GM23338 (cell line): Measurements from ENCODE around the gene AGPAT4. TPM values are rescaled to one million over a fixed set of nuclear protein-coding genes. Genes with fewer than 3 reads are reported as not detected.
A peak's percentile ranks its signal among the peaks of the same experiment; 100 is the strongest.

ENCODE experiments used
- ATAC-seq: fragments of 200-7000 bp; cut with Tn5 transposase; 3 replicates; pipeline ENCODE4 v1.9.1; 2020
- DNase-seq: peaks from one replicate; pipeline ENCODE4 v3.0.0-alpha.2; 2015; ENCODE audit warnings: low spot score
- H2AFZ ChIP-seq: fragments of 200-600 bp; sonication (generic); 2 replicates; pipeline ENCODE4 v1.8.0; 2016; ENCODE audit warnings: antibody characterized with exemption, mild to moderate bottlenecking, moderate library complexity
- H3F3A ChIP-seq: fragments of 200-600 bp; sonication (generic); replicated peaks from 2 replicates; pipeline ENCODE4 v1.8.0; 2017; ENCODE audit warnings: antibody characterized with exemption, mixed run types, low read depth
- H3K27ac ChIP-seq: fragments of 200-600 bp; sonication (generic); 2 replicates; pipeline ENCODE4 v1.6.1; 2016; ENCODE audit warnings: low read depth
- H3K27me3 ChIP-seq: fragments of 200-600 bp; sonication (generic); 2 replicates; pipeline ENCODE4 v1.8.0; 2016; ENCODE audit warnings: mild to moderate bottlenecking, mixed run types, moderate library complexity; ENCODE audit not compliant: insufficient read depth
- H3K36me3 ChIP-seq: fragments of 200-600 bp; sonication (generic); 2 replicates; pipeline ENCODE4 v1.8.0; 2016; ENCODE audit warnings: mild to moderate bottlenecking; ENCODE audit not compliant: insufficient read depth
- H3K4me1 ChIP-seq: fragments of 200-600 bp; sonication (generic); 2 replicates; pipeline ENCODE4 v1.8.0; 2016; ENCODE audit warnings: mild to moderate bottlenecking, moderate library complexity; ENCODE audit not compliant: insufficient read depth
- H3K4me2 ChIP-seq: fragments of 200-600 bp; sonication (generic); 2 replicates; pipeline ENCODE4 v1.7.1; 2017; ENCODE audit warnings: mixed run types
- H3K4me3 ChIP-seq: fragments of 200-600 bp; sonication (generic); 2 replicates; pipeline ENCODE4 v1.6.1; 2016; ENCODE audit warnings: mixed run types
- H3K79me2 ChIP-seq: fragments of 200-600 bp; sonication (generic); replicated peaks from 2 replicates; pipeline ENCODE4 v1.8.0; 2017; ENCODE audit warnings: mild to moderate bottlenecking; ENCODE audit not compliant: insufficient read depth
- H3K9me2 ChIP-seq: fragments of 200-600 bp; sonication (generic); 2 replicates; pipeline ENCODE4 v1.8.0; 2017; ENCODE audit not compliant: insufficient read depth
- H4K20me1 ChIP-seq: fragments of 200-600 bp; sonication (generic); replicated peaks from 2 replicates; pipeline ENCODE4 v1.8.0; 2017; ENCODE audit warnings: mild to moderate bottlenecking; ENCODE audit not compliant: insufficient read depth
- H3K27ac Mint-ChIP-seq: 2 replicates; pipeline ENCODE4 v1.8.0; 2020; ENCODE audit warnings: inconsistent platforms, mild to moderate bottlenecking, moderate library complexity, mixed read lengths
- H3K27me3 Mint-ChIP-seq: 3 replicates; pipeline ENCODE4 v1.8.0; 2022; ENCODE audit warnings: low read depth, mild to moderate bottlenecking, moderate library complexity, mixed read lengths, inconsistent platforms; ENCODE audit not compliant: insufficient read depth, poor library complexity
- H3K36me3 Mint-ChIP-seq: 3 replicates; pipeline ENCODE4 v1.8.0; 2021; ENCODE audit warnings: low read depth, mild to moderate bottlenecking, inconsistent platforms, moderate library complexity, mixed read lengths
- H3K4me1 Mint-ChIP-seq: 3 replicates; pipeline ENCODE4 v1.8.0; 2020; ENCODE audit warnings: mild to moderate bottlenecking, inconsistent platforms, mixed read lengths
- H3K4me3 Mint-ChIP-seq: 3 replicates; pipeline ENCODE4 v1.8.0; 2021; ENCODE audit warnings: moderate library complexity, mild to moderate bottlenecking, inconsistent platforms, mixed read lengths
- H3K9me3 Mint-ChIP-seq: 3 replicates; pipeline ENCODE4 v1.8.0; 2020; ENCODE audit warnings: moderate library complexity, mild to moderate bottlenecking, inconsistent platforms, mixed read lengths
- CREB1 ChIP-seq: fragments of 250-450 bp; sonication (Bioruptor Pico); IDR thresholded peaks from 2 replicates; pipeline ENCODE4 v1.5.0; 2020; ENCODE audit warnings: low read depth, mild to moderate bottlenecking, moderate library complexity
- CTCF ChIP-seq, 2 experiments: fragments of 200-600 bp in 1 of 2; sonication (generic) in 1 of 2; conservative IDR thresholded peaks; 2 replicates each; pipeline versions ENCODE4 v1.5.1 to v1.6.1; 2016 to 2017; ENCODE audit warnings: antibody characterized with exemption in 2 of 2, low read depth in 2 of 2, mild to moderate bottlenecking in 2 of 2, moderate library complexity in 1 of 2
- EZH2phosphoT487 ChIP-seq: fragments of 200-600 bp; sonication (generic); IDR thresholded peaks from one replicate; pipeline ENCODE4 v1.8.1; 2018; ENCODE audit warnings: antibody characterized with exemption; ENCODE audit not compliant: unreplicated experiment
- JUNB ChIP-seq: IDR thresholded peaks from one replicate; pipeline ENCODE4 v1.6.1; 2016; ENCODE audit warnings: antibody characterized with exemption; ENCODE audit not compliant: unreplicated experiment
- NANOG ChIP-seq: IDR thresholded peaks from 2 replicates; pipeline ENCODE4 v1.6.1; 2016; ENCODE audit warnings: antibody characterized with exemption, borderline replicate concordance
- POLR2AphosphoS5 ChIP-seq: IDR thresholded peaks from 2 replicates; pipeline ENCODE4 v1.6.1; 2016; ENCODE audit warnings: antibody characterized with exemption, low read depth
- STAT1 ChIP-seq: IDR thresholded peaks from one replicate; pipeline ENCODE4 v1.6.1; 2016; ENCODE audit warnings: antibody characterized with exemption; ENCODE audit not compliant: unreplicated experiment
- ZNF114 ChIP-seq: fragments of 250-450 bp; sonication (Bioruptor Pico); IDR thresholded peaks from 2 replicates; pipeline ENCODE4 v1.5.0; 2020; ENCODE audit warnings: mild to moderate bottlenecking, moderate library complexity
- polyA plus RNA-seq: library from polyadenylated mRNA; unstranded; fragments of >200 nt; fragmentation: Nextera tagmentation; extraction: Ambion mirVana; gene quantifications from 2 replicates; pipeline ENCODE4 v1.2.1, GENCODE V29; 2016
- total RNA-seq: library from RNA; depleted of rRNA; stranded (reverse); fragments of >200 nt; shearing (Covaris generic); gene quantifications from 2 replicates; pipeline ENCODE4 v1.2.3, GENCODE V29; 2014
- TF ChIP-seq, protein P1 (sequence below): IDR thresholded peaks from one replicate; pipeline ENCODE4 v1.6.1; 2018; ENCODE audit warnings: antibody characterized with exemption; ENCODE audit not compliant: unreplicated experiment
- TF ChIP-seq, protein P2 (sequence below): IDR thresholded peaks from 2 replicates; pipeline ENCODE4 v1.6.1; 2016; ENCODE audit warnings: antibody characterized with exemption

Gene AGPAT4
- total and polyA plus RNA-seq, 2 experiments from 2014 or later, result 8.9 to 19.3 TPM

DNA sequence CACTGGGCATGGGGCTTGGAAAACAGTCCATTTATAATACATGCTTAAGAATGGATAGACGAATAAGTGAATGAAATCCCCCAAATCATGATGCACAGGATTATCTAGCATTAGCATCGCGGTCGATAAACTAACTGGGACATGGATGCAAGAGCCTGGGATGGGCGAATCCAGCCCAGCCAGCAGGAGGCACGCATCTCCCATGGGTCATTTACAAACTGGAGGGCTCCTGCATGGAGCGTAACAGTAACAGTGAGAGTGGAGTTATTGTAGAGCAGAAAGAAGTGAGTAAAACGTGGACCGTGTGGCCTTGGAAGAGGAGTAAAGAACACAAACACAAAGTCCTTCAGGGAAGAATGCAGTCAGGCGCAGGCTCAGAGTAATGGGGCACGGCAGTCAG, 136.5 kb downstream of the AGPAT4 start:
- H3K9me2 ChIP-seq, result no peaks in the 10 kb centered on the region
- H2AFZ ChIP-seq, result no peak overlapping the region
- no peak overlapping the region for H3K4me3 Mint-ChIP-seq
- no peaks in the 10 kb centered on the region for H3F3A ChIP-seq
- peaks cover 12% of the 10 kb centered on the region for H3K27me3 Mint-ChIP-seq
- no peak overlapping the region for H3K4me2 ChIP-seq
- ATAC-seq (no peak), DNase-seq (no peak)
- H3K27ac ChIP-seq, result no peak overlapping the region
- peaks cover 10% of the 10 kb centered on the region for H3K4me1 Mint-ChIP-seq
- no peak for TF ChIP-seq POLR2AphosphoS5
- TF ChIP-seq CTCF (conservative IDR thresholded peaks at IDR 0.05; ENCODE audit: low read depth in 2 of 2), result 0 out of 4 replicates have a peak, but pooled peaks of 1 of the 2 experiments have one; percentile 7
- H3K36me3 ChIP-seq, result 0 out of 2 replicates have a peak, but pooled peaks cover 3% of the 10 kb centered on the region
- peaks cover 4% of the 10 kb centered on the region; the same call in 1 of the 2 replicates for H4K20me1 ChIP-seq
- peaks cover 52% of the 10 kb centered on the region for H3K36me3 Mint-ChIP-seq
- H3K9me3 Mint-ChIP-seq, result no peaks in the 10 kb centered on the region
- H3K4me1 ChIP-seq, result no peaks in the 10 kb centered on the region
- H3K4me3 ChIP-seq, result no peak overlapping the region
- H3K27me3 ChIP-seq, result no peaks in the 10 kb centered on the region
- H3K79me2 ChIP-seq, result no peaks in the 10 kb centered on the region
- H3K27ac Mint-ChIP-seq, result no peak overlapping the region

DNA sequence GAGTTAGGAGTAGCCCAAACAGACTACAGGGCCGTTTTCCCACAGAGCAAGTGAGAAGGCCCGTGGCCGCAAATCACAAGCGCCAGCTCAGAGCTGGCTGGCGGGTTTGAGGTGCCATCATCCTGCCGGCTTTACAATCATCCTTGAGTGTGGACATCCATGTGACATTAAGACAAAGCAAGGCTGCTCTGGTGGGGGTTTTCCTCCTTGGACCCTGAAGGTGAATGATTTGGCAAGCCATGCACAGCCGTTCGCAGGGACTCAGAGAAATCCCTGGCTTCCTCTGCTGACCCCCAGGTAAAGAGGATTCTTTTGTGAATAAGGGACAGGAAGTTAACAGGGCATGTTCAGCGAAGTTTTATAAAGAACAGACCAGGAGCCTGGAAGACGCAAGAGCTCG, 137.2 kb downstream of the AGPAT4 start:
- H3K27ac ChIP-seq, result peak overlapping the region; percentile 59; the same call in 1 of the 2 replicates
- peaks cover 12% of the 10 kb centered on the region for H3K27me3 Mint-ChIP-seq
- no peaks in the 10 kb centered on the region for H3K9me2 ChIP-seq
- no peaks in the 10 kb centered on the region for H3K27me3 ChIP-seq
- no peaks in the 10 kb centered on the region for H3K4me1 ChIP-seq
- H3K27ac Mint-ChIP-seq, result peak overlapping the region; percentile 13; the same call in 1 of the 2 replicates
- no peaks in the 10 kb centered on the region for H3F3A ChIP-seq
- no peak for ATAC-seq
- H3K4me2 ChIP-seq, result no peak overlapping the region
- H3K4me3 ChIP-seq, result no peak overlapping the region
- peaks cover 4% of the 10 kb centered on the region; the same call in 1 of the 2 replicates for H4K20me1 ChIP-seq
- H3K79me2 ChIP-seq, result no peaks in the 10 kb centered on the region
- no peak for DNase-seq
- H3K4me3 Mint-ChIP-seq, result no peak overlapping the region
- H2AFZ ChIP-seq, result no peak overlapping the region
- H3K36me3 ChIP-seq, result 0 out of 2 replicates have a peak, but pooled peaks cover 3% of the 10 kb centered on the region
- peaks cover 50% of the 10 kb centered on the region for H3K36me3 Mint-ChIP-seq
- no peaks in the 10 kb centered on the region for H3K9me3 Mint-ChIP-seq
- H3K4me1 Mint-ChIP-seq, result peaks cover 10% of the 10 kb centered on the region; the same call in 2 of the 3 replicates
- TF ChIP-seq ZNF114 (CRISPR knock-in tag), result no peak
- no peak for TF ChIP-seq NANOG
- no peak for TF ChIP-seq STAT1
- TF ChIP-seq, protein P1, sequence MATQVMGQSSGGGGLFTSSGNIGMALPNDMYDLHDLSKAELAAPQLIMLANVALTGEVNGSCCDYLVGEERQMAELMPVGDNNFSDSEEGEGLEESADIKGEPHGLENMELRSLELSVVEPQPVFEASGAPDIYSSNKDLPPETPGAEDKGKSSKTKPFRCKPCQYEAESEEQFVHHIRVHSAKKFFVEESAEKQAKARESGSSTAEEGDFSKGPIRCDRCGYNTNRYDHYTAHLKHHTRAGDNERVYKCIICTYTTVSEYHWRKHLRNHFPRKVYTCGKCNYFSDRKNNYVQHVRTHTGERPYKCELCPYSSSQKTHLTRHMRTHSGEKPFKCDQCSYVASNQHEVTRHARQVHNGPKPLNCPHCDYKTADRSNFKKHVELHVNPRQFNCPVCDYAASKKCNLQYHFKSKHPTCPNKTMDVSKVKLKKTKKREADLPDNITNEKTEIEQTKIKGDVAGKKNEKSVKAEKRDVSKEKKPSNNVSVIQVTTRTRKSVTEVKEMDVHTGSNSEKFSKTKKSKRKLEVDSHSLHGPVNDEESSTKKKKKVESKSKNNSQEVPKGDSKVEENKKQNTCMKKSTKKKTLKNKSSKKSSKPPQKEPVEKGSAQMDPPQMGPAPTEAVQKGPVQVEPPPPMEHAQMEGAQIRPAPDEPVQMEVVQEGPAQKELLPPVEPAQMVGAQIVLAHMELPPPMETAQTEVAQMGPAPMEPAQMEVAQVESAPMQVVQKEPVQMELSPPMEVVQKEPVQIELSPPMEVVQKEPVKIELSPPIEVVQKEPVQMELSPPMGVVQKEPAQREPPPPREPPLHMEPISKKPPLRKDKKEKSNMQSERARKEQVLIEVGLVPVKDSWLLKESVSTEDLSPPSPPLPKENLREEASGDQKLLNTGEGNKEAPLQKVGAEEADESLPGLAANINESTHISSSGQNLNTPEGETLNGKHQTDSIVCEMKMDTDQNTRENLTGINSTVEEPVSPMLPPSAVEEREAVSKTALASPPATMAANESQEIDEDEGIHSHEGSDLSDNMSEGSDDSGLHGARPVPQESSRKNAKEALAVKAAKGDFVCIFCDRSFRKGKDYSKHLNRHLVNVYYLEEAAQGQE, result no peak
- no peak for TF ChIP-seq JUNB
- TF ChIP-seq, protein P2, sequence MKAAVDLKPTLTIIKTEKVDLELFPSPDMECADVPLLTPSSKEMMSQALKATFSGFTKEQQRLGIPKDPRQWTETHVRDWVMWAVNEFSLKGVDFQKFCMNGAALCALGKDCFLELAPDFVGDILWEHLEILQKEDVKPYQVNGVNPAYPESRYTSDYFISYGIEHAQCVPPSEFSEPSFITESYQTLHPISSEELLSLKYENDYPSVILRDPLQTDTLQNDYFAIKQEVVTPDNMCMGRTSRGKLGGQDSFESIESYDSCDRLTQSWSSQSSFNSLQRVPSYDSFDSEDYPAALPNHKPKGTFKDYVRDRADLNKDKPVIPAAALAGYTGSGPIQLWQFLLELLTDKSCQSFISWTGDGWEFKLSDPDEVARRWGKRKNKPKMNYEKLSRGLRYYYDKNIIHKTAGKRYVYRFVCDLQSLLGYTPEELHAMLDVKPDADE, result no peak
- no peak for TF ChIP-seq EZH2phosphoT487
- no peak for TF ChIP-seq POLR2AphosphoS5
- no peak for TF ChIP-seq CTCF (conservative IDR thresholded peaks at IDR 0.05; ENCODE audit: low read depth in 2 of 2)
- TF ChIP-seq CREB1 (CRISPR knock-in tag), result no peak
